GM12878 (cell line): Measurements from ENCODE around the gene PIGQ. TPM values are rescaled to one million over a fixed set of nuclear protein-coding genes. Genes with fewer than 3 reads are reported as not detected.
A peak's percentile ranks its signal among the peaks of the same experiment; 100 is the strongest.

Experiments
- ATAC-seq: fragments of 200-7000 bp; cut with Tn5 transposase; 3 replicates; pipeline ENCODE4 v1.9.1; 2020; ENCODE audit warnings: mild to moderate bottlenecking, moderate library complexity
- BruUV-seq: library from RNA; stranded (reverse); fragments of 400-500 nt; replicated peaks from 2 replicates; lab custom pipeline; 2021; lab: Mats Ljungman, UMichigan
- CTCF ChIA-PET: fragments of 300-600 bp; sonication (Branson Sonifier 250); formaldehyde crosslinking; extraction: SDS; loops from one replicate; lab custom pipeline; 2021; ENCODE audit warnings: inconsistent platforms; lab: Yijun Ruan, JAX
- POLR2A ChIA-PET: fragments of 350-600 bp; formaldehyde crosslinking; extraction: SDS; loops from one replicate; lab custom pipeline; 2021; ENCODE audit warnings: inconsistent platforms; lab: Charles Lee
- RAD21 ChIA-PET: fragments of 300-600 bp; sonication (Branson Sonifier 250); formaldehyde crosslinking; loops from one replicate; lab custom pipeline; 2023; ENCODE audit warnings: antibody characterized with exemption; ENCODE audit not compliant: unreplicated experiment; lab: Charles Lee
- SMC1A ChIA-PET: fragments of 300-600 bp; sonication (Branson Sonifier 250); formaldehyde crosslinking; loops from one replicate; lab custom pipeline; 2023; ENCODE audit not compliant: unreplicated experiment, uncharacterized antibody; lab: Charles Lee
- DNase-seq: peaks from one replicate; pipeline ENCODE4 v3.0.0-alpha.2; 2011; ENCODE audit warnings: low read depth, low spot score
- FAIRE-seq: peaks from 3 replicates; lab custom pipeline; 2011; peaks lifted over from hg19 to GRCh38; lab: Jason Lieb, UNC
- H2AFZ ChIP-seq: 2 replicates; pipeline ENCODE4 v1.6.0; 2011; ENCODE audit warnings: low read depth, low read length, control low read depth; ENCODE audit not compliant: control insufficient read depth
- H3K27ac ChIP-seq: 2 replicates; pipeline ENCODE4 v1.5.1; 2011; ENCODE audit warnings: control low read depth; ENCODE audit not compliant: control insufficient read depth, insufficient read depth
- H3K27me3 ChIP-seq, 2 experiments: replicated peaks in 1 of 2; 2 replicates each; pipeline versions ENCODE4 v1.6.0 to v1.6.1; 2011; ENCODE audit warnings: low read length in 1 of 2; ENCODE audit not compliant: control insufficient read depth in 2 of 2, insufficient read depth in 2 of 2
- H3K36me3 ChIP-seq, 2 experiments: 2 replicates each; pipeline ENCODE4 v1.5.1; 2011; ENCODE audit warnings: low read length in 1 of 2; ENCODE audit not compliant: control insufficient read depth in 2 of 2, insufficient read depth in 2 of 2
- H3K4me1 ChIP-seq: 2 replicates; pipeline ENCODE4 v1.6.1; 2011; ENCODE audit warnings: mild to moderate bottlenecking, low read length, moderate library complexity, mixed read lengths; ENCODE audit not compliant: control insufficient read depth, insufficient read depth
- H3K4me2 ChIP-seq: 2 replicates; pipeline ENCODE4 v1.6.0; 2011; ENCODE audit warnings: control low read depth; ENCODE audit not compliant: control insufficient read depth, insufficient read depth
- H3K4me3 ChIP-seq: fragments of 200-600 bp; sonication (generic); 2 replicates; pipeline ENCODE4 v1.5.1; 2016
- H3K79me2 ChIP-seq: 2 replicates; pipeline ENCODE4 v1.6.0; 2011; ENCODE audit warnings: low read length; ENCODE audit not compliant: control insufficient read depth, insufficient read depth
- H3K9ac ChIP-seq: 2 replicates; pipeline ENCODE4 v1.8.0; 2011; ENCODE audit warnings: low read length, control low read depth, mixed read lengths; ENCODE audit not compliant: control insufficient read depth, insufficient read depth
- H3K9me3 ChIP-seq: replicated peaks from 3 replicates; pipeline ENCODE4 v1.5.1; 2011; ENCODE audit warnings: mild to moderate bottlenecking, low read length; ENCODE audit not compliant: control insufficient read depth, insufficient read depth
- H4K20me1 ChIP-seq: 2 replicates; pipeline ENCODE4 v1.6.0; 2011; ENCODE audit not compliant: control insufficient read depth, insufficient read depth
- SUZ12 ChIP-seq: fragments of 200-600 bp; sonication (generic); IDR thresholded peaks from one replicate; pipeline ENCODE4 v1.6.1; 2018; ENCODE audit warnings: antibody characterized with exemption, mild to moderate bottlenecking; ENCODE audit not compliant: unreplicated experiment
- ZNF592 ChIP-seq: fragments of 450-650 bp; IDR thresholded peaks from 2 replicates; pipeline ENCODE4 v1.6.1; 2017; ENCODE audit warnings: mild to moderate bottlenecking, moderate library complexity
- WGBS: methylation state at CpG from one replicate; pipeline ENCODE4 v1.1.6; 2016; ENCODE audit warnings: low lambda C conversion rate; ENCODE audit not compliant: insufficient replicate concordance, insufficient coverage; ENCODE audit errors: missing lambda C conversion rate; 5-methylcytosine and 5-hydroxymethylcytosine counted together
- in situ Hi-C: fragments of 300-500 bp; cut with MboI; formaldehyde crosslinking; loops from 9 replicates; pipeline ENCODE4 v1.14.3; 2018; ENCODE audit warnings: mixed read lengths
- intact Hi-C: fragments of 100-400 bp; cut with micrococcal nuclease; formaldehyde crosslinking; loops from one replicate; pipeline ENCODE4 v1.14.2; 2022; ENCODE audit not compliant: unreplicated experiment
- polyA plus RNA-seq, 11 experiments: library from polyadenylated mRNA; depleted of rRNA in 4 of 11; unstranded in 6 of 11; stranded (reverse) in 5 of 11; fragments of >200 nt; fragmentation: Nextera tagmentation in 4 of 11; fragmentation: Illumina TruSeq in 1 of 11; extraction: Ambion mirVana in 4 of 11; extraction: Trizol in 1 of 11; gene quantifications; 1 replicate in 1 of 11; 2 replicates in 10 of 11; pipeline versions ENCODE4 v1.2.1 to v1.2.3, GENCODE V29; 2011 to 2016; ENCODE audit warnings: inconsistent platforms in 2 of 11, missing spikeins in 2 of 11, low read depth in 1 of 11
- total RNA-seq, 4 experiments: library from RNA; depleted of rRNA in 3 of 4; stranded (reverse); fragments of >200 nt in 3 of 4; fragmentation: Illumina TruSeq in 1 of 4; extraction: Trizol in 1 of 4; gene quantifications; 2 replicates each; pipeline versions ENCODE4 v1.2.1 to v1.2.3, GENCODE V29; 2013 to 2021

PIGQ gene
- total and polyA plus RNA-seq, 10 of the 15 experiments (the other 5 are each of a cell fraction or from before 2014, with no cell fraction given): 1.8 to 31.3 (median 17.5) TPM; not detected in 1

GRCh38 chr16:560701-561412, 8.9 kb upstream of the PIGQ start:
- Histone ChIP-seq H3K79me2 (no peaks in the 10 kb centered on the region), H2AFZ (no peak overlapping the region), H3K9me3 (no peaks in the 10 kb centered on the region), H3K9ac (no peak overlapping the region)
- intact Hi-C loops: no loop called here
- CTCF ChIA-PET: no interaction called here
- ATAC-seq: no peak
- TF ChIP-seq ZNF592: no peak
- TF ChIP-seq SUZ12: peak; percentile 47
- TF ChIP-seq, all 136 proteins: peak for 1
- no TSS peak for BruUV-seq
- RAD21 ChIA-PET: no interaction called here
- SMC1A ChIA-PET: no interaction called here
- H3K27me3 ChIP-seq: peaks cover 4 to 9% of the 10 kb centered on the region in 2 experiments; a peak in 3 of 4 replicates
- no peak for DNase-seq
- no peak for FAIRE-seq
- in situ Hi-C loops: no loop called here
- WGBS: 43% methylated on average over 33 of the region's 54 CpGs
- no peaks in the 10 kb centered on the region for H4K20me1 ChIP-seq
- POLR2A ChIA-PET: no interaction called here
- H3K4me2 ChIP-seq: no peak overlapping the region
- H3K4me1 ChIP-seq: no peaks in the 10 kb centered on the region
- no peak overlapping the region for H3K27ac ChIP-seq
- no peaks in the 10 kb centered on the region for H3K36me3 ChIP-seq
- H3K4me3 ChIP-seq: no peak overlapping the region
